NCI-H524 treated with DMSO at 0.1 percent for 48 hours (cell line): Measurements from ENCODE around the gene SMIM14.
"Not testable (repeated sequence)": the region's sequence is repeated elsewhere in the genome, so short reads cannot be mapped to it uniquely, and the experiment has no call there.

ENCODE experiments used
- DNase-seq: peaks from one replicate; lab custom pipeline; 2025; lab: John Stamatoyannopoulos, UW

SMIM14 gene

DNA sequence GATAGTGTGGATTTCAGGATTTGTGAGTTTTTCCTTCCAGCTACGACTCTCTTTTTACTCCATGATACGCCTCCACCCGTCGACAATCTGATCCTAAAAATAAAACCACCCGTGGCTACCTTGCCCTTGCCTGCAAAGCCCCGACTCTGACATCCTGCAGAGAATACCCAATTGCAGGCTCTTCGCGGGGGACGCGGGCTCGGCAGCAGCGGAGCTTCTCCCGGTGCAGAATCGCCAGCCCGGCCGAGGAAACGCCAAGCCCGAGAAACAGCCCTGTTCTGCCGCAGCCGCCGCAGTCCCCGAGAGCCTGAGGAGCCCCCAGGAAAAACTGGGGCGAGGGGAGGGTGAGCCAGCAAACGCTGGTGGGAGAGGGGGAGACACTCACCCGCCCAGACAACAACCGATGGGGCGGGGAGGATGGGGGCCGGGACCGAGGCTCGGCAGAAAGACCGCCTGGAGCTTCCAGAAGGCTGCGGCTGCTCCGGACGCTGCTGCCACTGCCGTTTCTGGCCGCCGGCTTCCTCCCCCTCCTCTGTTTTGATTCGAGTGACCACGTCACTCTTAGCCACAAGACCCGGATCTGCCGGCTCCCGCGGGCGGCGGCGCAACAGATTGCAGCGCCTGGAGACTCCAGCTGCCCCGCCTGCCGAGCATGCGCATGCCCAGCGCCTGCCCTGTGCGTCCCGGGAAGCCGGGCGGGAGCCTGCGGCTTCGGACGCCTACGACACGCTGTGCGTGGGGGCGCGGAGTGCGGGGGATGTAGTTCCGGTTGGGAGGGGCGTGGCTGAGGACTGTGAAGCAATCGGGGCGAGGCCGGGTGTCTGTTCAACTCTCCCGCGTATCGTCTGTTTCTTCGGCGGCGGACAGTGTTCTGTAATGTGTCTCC is at the start of gene SMIM14:
Gene SMIM14 (minus strand): TSS at position 512 of the 886 bp plus-strand sequence. CDS start 33,720 bp downstream, outside the sequence.
- peak; percentile 82 for DNase-seq

DNA sequence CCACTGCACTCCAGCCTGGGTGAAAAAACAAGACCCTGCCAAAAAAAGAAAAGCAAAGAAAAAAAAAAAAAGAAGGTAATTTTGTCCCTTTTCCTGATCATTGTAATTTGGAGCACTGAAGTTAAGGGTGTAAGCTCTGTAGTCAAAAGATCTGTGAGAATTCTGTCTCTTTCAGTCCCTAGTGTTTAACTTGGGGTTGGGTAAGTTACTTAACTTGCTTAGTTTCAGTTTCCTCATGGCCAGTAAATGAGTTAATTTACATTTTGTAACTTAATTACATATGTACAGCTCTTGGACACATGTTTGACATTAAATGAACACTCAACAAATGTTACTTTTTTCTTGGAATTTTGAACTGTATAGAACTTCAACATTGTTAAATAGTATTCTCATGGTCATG is 48.3 kb upstream of the SMIM14 start:
- DNase-seq = no peak

DNA sequence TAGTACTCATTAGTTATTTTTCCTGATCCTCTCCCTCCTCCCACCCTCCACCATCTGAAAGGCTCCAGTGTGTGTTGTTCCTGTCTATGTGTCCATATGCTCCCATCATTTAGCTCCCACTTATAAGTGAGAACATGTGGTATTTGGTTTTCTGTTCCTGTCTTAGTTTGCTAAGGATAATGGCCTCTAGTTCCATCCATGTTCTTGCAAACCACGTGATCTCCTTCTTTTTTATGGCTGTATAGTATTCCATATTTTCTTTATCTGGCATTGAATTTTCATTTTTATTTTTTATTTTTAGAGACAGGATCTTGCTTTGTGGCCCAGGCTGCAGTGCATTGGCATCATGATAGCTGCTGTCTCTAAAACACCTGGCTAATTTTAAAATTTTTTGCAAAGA is 47.3 kb upstream of the SMIM14 start:
- DNase-seq = peak; percentile 13

DNA sequence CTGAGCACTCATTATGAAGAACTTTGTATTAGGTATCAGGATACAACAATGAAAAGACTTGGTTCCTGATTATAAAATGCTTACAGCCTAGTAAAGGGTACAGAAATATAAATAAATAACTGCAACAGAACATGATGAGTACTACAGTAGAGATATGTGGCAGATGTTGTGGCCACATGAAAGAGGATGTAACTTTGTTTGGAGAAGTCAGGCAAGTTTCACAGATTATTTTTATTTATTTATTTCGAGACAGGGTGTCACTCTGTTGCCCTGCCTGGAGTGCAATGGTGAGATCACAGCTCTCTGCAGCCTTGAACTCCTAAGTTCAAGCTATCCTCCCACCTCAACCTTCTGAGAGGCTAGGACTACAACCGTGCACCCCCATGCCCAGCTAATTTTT is 43.5 kb upstream of the SMIM14 start:
- DNase-seq = no peak

DNA sequence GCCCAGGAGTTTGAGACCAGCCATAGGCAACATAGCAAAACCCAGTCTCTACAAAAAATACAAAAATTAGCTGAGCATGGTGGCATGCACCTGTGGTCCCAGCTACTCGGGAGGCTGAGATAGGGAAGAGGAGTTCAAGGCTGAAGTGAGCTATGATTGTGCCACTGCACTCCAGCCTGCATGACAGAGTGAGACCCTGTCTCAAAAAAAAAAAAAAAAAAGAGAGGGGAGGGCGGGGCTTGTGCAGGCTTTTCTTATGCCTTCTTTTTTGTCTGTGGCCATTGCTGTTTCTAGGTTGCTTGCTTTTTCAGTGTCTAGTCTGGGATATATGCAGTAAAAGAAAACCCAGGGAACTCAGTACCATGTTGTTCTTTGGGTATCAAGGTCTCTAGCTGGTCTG is 42.3 kb upstream of the SMIM14 start:
- DNase-seq = not testable (repeated sequence)

DNA sequence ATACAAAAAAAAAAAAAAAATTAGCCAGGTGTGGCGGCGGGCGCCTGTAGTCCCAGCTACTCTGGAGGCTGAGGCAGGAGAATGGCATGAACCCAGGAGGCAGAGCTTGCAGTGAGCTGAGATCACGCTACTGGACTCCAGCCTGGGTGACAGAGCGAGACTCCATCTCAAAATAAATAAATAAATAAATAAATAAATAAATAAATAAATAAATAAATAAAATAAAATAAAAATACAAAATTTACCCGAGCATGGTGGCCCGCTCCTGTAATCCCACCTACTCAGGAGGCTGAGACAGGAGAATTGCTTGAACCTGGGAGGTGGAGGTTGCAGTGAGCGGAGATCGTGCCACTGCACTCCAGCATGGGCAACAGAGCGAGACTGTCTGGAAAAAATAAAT is 37.0 kb upstream of the SMIM14 start:
- DNase-seq = not testable (repeated sequence)

DNA sequence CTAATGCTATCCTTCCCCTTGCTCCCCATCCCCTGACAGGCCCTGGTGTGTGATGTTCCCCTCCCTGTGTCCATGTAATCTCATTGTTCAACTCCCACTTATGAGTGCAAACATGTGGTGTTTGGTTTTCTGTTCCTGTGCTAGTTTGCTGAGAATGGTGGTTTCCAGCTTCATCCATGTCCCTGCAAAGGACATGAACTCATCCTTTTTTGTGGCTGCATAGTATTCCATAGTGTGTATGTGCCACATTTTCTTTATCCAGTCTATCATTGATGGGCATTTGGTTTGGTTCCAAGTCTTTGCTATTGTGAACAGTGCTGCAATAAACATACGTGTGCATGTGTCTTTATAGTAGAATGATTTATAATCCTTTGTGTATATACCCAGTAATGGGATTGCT is 31.6 kb upstream of the SMIM14 start:
- DNase-seq = not testable (repeated sequence)

DNA sequence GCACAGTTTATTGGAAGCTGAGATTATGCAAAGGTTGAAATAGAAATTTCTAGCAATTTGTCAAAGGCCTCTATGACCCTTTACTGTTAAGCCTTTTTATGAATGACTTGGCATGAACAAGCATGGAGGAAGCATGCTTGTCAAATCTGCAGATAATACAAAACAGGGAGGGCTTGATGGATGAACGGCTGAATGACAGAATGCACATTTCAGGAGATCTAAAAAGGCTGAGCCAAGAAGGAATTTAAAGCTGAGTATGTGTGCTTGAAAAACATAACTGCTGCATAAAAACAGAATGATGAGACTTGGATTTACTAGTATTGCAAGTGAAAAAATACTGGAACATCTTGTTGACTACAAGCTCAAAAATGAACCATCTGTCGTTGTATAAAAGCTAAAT is 30.2 kb upstream of the SMIM14 start:
- DNase-seq = no peak

DNA sequence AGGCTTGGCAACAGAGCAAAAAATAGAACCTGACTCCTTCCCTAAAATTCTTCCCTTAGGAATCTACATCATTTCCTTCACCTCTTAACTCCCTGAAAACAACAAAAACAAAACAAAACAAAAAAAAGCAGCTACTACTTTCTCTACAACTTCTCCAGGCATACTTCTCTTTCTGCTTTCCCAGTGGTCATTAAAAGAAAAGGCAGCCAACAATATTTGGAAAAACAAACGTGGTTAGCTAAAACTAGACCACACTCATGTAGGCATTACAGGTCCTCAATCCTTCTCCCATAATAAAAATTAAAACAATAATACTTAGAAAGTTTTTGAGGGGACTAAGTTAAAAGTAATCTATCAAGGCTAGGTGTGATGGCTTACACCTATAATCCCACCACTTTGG is 29.0 kb upstream of the SMIM14 start:
- no peak for DNase-seq

DNA sequence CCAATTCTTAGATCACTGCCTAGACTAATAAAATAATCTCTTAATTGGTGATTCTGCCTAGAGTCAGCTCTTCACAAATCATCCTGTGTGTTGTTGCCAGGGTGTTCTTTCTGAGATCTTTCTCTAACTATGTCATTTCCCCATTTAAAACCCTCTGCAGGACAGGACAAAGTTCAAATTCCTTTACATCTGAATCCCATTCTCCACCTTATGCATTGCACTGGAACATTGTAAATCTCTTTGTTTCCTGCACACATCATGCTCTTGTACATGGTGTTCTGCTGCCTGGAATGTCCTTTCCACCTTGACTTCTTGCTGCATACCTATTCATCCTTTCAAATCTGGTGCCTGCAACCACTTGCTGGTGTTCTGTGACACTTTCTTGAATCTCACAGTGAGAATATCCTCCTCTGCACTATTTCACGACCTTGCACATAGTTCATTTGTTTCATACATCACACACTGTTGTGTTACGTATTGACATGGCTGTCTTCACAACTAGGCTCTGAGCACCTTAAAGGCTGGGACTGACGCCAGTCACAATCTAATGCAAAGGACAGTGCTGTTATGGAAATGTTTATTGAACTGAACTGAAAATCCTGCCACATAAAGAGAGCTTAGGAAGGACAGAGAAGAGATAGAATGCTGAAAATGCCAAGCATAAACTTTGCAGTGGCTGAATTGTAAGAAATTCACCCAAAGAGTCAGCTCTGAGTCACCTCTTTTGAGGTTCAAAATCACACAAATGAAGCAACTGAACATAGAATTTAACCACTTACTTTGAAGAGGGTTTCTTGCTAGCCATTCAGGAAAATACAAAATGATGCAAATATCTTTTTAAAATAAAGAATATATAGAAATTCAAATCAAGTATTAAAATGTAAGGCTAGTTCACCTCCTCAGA is 26.4 kb upstream of the SMIM14 start:
- no peak for DNase-seq

DNA sequence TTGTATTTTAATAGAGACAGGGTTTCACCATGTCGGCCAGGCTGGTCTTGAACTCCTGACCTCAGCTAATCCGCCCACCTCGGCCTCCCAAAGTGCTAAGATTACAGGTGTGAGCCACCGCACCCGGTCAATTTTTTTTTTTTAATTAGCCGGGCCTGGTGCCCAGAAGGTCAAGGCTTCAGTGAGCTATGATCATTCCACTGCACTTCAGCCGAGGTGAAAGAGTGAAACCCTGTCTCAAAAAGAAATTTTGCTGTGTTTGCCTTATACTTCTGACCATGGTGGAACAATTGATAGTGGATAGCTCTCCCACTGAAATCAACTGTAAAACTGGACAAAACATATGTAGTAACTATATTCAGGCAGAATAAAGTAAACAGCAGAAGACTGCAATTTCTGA is 24.0 kb upstream of the SMIM14 start:
- DNase-seq = no peak

DNA sequence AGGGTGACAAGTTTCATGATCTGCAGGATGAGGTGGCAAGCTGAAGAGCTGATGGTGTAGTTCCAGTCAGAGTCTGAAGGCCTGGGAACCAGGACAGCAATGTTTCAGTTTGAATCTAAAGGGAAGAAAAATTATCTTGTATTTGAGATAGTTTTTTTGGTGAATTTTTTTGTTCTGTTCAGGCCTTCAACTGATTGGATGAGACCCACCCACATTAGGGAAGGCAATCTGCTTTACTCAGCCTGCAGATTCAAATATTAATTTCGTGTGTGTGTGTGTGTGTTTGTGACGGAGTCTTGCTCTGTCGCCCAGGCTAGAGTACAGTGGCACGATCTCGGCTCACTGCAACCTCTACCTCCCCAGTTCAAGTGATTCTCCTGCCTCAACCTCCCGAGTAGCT is 22.1 kb upstream of the SMIM14 start:
- no peak for DNase-seq

DNA sequence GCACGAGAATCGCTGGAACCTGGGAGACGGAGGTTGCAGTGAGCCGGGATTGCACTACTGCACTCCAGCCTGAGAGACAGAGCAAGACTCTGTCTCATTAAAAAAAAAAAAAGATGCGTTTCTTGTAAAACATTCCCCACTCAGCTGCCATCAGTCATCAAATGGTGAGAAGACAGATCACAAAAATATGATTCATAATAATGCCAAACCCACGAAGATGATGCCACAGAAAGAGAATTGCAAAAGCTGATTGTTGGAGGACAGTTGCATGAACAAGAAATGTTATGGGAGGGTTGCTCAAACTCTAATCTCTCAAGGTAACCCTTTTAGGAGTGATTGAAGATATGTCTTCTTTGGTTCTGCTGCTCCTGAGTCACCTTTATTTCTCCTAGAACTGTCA is 21.4 kb upstream of the SMIM14 start:
- no peak for DNase-seq

DNA sequence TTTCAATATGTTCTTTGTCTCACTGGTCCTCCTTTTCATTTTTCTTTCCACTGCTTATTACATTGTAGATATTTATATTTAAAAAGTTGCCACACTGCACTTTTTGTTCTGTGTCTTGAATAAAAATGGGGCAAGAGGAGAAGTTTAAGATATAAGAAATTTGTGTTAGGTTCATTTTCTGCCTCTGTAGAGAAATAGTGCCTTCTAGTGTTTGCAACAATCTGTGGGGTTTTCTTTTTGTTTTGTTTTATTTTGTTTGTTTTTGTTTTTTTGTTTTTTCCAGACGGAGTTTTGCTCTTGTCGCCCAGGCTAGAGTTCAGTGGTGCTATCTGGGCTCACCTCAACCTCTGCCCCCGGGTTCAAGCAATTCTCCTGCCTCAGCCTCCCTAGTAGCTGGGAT is 20.1 kb upstream of the SMIM14 start:
- DNase-seq = no peak

DNA sequence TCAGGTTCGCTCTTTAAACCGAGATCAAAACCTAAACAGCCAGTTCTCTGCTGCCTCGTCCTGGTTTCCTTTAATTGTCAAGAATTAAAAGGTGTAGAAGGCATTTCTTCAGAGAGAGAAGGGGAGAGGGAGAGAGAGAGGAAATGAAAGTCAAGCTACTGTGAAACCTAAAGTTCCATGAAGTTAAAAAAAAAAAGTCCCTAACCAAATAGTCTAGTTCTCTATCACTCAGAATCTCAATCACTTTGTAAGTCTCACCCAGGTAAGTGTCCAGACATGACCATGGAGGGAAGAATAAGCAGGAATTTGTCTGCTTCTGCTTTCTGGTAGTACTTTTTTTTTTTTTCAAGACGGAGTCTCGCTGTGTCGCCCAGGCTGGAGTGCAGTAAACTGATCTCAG is 18.8 kb upstream of the SMIM14 start:
- DNase-seq = no peak

DNA sequence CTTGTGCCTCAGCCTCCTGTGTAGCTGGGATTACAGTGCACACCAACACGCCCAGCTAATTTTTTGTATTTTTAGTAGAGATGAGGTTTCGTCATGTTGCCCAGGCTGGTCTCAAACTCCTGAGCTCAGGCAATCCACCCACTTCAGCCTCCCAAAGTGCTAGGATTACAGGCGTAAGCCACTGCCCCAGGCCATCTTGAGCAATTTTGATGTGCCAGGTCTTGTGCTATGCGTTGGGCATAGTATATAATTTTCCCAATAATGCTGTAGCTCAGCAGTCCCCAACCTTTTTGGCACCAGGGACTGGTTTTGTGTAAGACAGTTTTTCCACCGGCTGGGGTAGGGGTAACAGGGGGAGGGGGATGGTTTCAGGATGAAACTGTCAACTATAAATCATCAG is 18.0 kb upstream of the SMIM14 start:
- DNase-seq = not testable (repeated sequence)

DNA sequence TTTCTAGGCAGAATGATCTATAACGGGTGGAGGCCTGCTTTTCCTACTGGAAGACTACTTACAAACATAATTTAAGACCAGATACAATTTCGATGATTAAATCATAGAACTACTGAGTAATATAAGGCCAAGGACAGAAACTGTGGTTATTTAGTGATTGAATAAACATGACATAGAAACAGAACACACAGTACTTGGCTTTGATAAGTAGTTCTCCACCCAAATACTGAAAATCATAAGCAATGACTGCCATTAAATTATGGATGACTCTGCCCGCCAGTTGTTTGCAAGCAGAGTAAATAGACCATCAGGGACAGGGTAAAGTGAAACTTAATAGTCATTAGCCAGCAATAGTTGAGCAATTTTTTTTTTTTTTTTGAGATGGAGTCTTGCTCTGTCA is 17.2 kb upstream of the SMIM14 start:
- DNase-seq = no peak

DNA sequence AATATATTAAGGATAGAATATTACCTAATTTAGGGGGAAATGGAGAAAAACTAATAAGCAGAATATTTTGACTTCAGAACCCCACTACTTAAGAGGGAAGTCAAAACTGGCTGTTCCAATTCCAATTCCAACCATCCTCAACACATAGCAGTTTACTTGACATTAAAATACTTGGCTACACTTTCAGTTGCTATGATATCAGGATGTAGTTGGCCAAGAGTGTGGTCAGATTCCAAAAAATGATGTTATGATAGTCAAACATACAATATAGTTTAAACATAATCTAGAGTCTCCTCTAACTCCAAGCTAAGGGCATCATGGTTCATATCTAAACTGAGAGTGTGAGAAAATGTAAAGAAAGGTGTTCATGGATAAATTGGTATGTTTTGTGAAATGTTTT is 16.5 kb upstream of the SMIM14 start:
- DNase-seq = no peak

DNA sequence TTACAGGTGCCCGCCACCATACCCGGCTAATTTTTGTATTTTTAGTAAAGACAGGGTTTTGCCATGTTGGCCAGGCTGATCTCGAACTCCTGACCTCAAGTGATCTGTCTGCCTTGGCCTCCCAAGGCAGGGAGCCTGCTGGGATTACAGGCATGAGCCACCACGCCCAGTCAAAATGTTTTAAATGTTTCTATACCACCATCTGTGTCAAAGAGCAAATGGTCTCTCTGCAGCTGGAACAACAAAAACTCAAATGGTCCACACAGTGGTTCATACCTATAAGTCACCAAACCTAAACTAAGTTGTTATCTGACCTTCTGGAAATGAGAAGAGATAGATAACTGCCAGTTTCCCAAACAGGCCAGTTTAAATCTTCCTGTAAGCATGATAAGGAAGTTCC is 12.9 kb upstream of the SMIM14 start:
- not testable (repeated sequence) for DNase-seq

DNA sequence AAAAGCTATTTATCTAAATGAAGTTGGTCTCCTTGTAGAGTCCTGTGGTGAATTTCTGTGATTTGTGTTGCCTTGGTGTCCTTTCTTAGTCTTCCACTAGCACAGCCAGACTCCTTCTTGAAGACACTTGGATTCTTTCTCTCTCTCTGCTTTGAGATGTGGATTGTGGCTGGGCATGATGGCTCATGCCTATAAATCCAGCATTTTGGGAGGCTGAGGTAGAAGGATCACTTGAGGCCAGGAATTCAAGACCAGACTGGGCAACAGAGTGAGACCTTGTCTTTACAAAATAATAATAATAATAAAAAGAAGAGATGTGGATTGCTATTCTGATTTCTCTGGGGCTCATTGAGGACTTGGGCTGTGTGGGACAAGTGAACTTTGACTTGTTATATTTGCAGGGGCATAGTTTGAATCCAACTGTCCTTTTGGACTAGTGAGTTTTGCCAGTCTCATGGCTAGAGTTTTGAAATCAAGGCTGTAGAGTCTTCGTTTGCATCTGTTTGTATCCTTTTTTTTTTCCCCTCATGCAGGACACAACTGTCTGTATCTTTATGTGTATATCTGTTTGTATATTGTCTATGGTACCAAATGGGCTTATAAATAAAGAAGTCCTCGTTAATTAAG is 11.1 kb upstream of the SMIM14 start:
- no peak for DNase-seq

DNA sequence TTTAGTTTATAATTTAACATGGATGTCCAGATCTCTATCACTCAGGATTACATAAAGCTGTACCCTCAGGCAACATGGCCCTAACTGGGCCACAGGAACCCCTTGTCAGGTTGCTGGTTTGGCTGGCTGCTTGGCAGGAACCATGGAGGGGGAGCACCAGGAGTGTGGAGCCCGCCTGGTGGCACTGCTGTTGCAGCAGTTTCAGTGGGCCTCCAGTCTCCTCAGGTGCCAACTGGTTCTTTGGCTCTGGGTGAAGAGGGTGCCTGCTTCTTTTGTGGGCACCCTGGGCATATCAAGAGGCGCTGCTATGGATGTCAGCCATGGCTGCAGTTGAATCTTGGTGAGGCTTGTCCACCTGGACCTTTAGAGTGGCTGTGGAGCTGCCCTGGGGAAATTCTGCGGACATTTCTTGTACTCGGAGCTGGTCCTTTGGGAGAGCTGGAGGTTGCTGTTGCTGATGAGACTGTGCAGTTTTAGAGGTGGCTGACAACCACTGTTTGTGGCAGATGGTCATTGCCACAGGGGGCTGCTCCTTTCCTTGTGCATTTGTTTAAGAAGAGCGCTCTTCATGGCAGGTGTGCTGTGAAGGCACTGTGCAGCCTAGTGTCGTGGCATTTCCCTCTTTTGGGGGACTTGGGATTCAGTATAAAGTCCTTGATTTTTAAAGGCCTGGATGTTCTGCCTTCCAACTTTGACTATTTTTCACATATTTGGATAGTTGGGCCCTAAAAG is 10.3 kb upstream of the SMIM14 start:
- DNase-seq = no peak

DNA sequence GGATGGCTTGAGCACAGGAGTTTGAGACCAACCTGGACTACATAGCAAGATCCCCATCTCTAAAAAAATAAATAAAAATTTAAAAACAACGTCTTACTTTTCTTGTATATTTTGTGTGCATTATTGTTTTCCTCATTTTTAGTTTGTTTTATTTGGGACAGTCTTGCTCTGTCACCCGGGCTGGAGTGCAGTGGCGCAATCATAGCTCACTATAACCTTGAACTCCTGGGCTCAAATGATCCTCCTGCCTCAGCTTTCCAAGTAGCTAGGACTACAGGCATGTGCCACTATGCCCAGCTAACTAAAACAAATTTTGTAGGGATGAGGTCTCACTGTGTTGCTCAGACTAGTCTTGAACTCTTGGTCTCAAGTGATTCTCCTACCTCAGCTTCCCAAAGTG is 9.5 kb upstream of the SMIM14 start:
- DNase-seq = no peak
